GM12891 (cell line): ENCODE results near the gene ARHGAP24.

ENCODE experiments used
- POLR2A ChIP-seq: IDR thresholded peaks from 2 replicates; pipeline ENCODE4 v1.6.1; 2011; ENCODE audit warnings: low read depth, low read length, control low read depth
- POLR2AphosphoS5 ChIP-seq: IDR thresholded peaks from 2 replicates; pipeline ENCODE4 v1.6.1; 2011; ENCODE audit warnings: low read depth, low read length, control low read depth
- SPI1 ChIP-seq: IDR thresholded peaks from 2 replicates; pipeline ENCODE4 v1.6.1; 2011; ENCODE audit warnings: low read depth, low read length, control low read depth
- TAF1 ChIP-seq: IDR thresholded peaks from 2 replicates; pipeline ENCODE4 v1.6.1; 2011; ENCODE audit warnings: low read depth, low read length, control low read depth

DNA sequence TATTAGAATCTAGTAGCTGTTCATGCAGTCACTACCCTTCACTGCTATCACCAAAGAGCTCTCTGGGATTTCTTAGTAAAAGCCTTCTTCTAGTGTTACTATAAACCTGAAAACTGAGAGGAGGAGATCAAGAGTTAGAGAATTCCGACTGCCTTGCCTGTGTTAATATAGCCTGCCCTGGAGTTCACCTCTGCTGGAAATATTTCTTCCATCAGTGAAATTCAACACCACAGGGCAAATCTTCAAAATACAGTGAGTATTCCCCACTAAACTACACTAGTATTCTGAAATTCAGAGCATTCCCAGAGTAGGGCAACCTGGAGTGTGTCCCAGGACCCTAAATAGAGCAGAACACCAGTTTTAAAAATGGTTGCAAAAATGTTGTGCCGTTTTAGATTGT lies 301.1 kb downstream of the ARHGAP24 start:
- no peak for TF ChIP-seq SPI1
- no peak for TF ChIP-seq TAF1
- no peak for TF ChIP-seq POLR2A
- no peak for TF ChIP-seq POLR2AphosphoS5
